ENCODE data around the gene OPN1MW.
"Not testable (repeated sequence)": the region's sequence is repeated elsewhere in the genome, so short reads cannot be mapped to it uniquely, and the experiment has no call there.

GRCh38 chrX:154226706-154227105 lies 44.3 kb downstream of the OPN1MW start:
- TF ChIP-seq, protein P1, sequence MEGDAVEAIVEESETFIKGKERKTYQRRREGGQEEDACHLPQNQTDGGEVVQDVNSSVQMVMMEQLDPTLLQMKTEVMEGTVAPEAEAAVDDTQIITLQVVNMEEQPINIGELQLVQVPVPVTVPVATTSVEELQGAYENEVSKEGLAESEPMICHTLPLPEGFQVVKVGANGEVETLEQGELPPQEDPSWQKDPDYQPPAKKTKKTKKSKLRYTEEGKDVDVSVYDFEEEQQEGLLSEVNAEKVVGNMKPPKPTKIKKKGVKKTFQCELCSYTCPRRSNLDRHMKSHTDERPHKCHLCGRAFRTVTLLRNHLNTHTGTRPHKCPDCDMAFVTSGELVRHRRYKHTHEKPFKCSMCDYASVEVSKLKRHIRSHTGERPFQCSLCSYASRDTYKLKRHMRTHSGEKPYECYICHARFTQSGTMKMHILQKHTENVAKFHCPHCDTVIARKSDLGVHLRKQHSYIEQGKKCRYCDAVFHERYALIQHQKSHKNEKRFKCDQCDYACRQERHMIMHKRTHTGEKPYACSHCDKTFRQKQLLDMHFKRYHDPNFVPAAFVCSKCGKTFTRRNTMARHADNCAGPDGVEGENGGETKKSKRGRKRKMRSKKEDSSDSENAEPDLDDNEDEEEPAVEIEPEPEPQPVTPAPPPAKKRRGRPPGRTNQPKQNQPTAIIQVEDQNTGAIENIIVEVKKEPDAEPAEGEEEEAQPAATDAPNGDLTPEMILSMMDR (IDR thresholded peaks at IDR 0.05; ENCODE audit: low read depth, low read length), result not testable (repeated sequence)
- TF ChIP-seq EZH2phosphoT487 (IDR thresholded peaks at IDR 0.05; ENCODE audit: low read depth), result not testable (repeated sequence)
